Epithelial cell of alveolus of lung (primary cell): ENCODE measurements around the gene RBCK1. TPM values are rescaled to one million over a fixed set of nuclear protein-coding genes. Genes with fewer than 3 reads are reported as not detected.

Experiments used
- total RNA-seq: library from RNA; depleted of rRNA; stranded (reverse); fragments of >200 nt; gene quantifications from 2 replicates; pipeline ENCODE4 v1.2.1, GENCODE V29; 2015

RBCK1 gene
- 115 and 128 TPM in 2 replicates for total RNA-seq

DNA sequence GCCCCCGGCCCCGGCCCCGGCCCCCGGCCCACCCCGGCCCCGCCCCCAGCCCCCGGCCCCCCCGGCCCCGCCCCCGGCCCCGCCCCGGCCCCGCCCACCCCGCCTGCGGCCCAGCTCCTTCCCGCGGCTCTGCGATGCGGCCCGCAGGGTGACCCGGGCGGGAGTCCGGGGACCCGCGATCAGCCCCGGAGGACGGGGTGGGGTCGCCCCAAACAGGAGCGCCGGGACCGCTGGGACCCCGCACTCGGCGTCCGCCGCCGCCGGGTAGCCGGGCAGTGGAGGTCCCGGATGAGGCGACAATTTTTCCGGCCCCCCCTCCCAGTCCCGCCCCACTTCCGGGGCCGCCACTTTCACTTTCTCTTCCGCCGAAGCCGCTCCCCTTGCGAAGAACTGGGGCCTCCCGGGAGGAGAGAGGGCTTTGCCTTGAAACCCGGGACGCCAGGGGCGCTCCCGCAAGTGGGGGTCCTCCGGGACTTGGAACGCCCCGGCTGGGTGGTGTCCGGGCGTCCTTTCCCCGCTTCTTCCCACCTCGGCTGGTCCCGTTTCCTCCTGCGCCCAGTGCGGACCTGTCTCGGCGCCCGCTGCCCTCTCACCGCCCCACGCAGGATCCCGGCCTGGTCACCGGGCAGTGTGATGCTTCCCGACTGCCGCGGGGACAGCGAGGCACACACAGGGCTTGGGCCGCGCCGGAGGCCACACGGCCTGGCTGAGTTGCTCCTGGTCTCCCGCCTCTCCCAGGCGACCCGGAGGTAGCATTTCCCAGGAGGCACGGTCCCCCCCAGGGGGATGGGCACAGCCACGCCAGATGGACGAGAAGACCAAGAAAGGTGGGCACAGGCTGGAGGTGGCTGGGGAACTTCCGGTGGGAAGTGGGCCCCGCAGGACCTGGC, at the start of gene RBCK1:
Gene RBCK1 (plus strand): TSS at position 347 of the 890 bp plus-strand sequence. CDS start 459 bp downstream, at position 806.

DNA sequence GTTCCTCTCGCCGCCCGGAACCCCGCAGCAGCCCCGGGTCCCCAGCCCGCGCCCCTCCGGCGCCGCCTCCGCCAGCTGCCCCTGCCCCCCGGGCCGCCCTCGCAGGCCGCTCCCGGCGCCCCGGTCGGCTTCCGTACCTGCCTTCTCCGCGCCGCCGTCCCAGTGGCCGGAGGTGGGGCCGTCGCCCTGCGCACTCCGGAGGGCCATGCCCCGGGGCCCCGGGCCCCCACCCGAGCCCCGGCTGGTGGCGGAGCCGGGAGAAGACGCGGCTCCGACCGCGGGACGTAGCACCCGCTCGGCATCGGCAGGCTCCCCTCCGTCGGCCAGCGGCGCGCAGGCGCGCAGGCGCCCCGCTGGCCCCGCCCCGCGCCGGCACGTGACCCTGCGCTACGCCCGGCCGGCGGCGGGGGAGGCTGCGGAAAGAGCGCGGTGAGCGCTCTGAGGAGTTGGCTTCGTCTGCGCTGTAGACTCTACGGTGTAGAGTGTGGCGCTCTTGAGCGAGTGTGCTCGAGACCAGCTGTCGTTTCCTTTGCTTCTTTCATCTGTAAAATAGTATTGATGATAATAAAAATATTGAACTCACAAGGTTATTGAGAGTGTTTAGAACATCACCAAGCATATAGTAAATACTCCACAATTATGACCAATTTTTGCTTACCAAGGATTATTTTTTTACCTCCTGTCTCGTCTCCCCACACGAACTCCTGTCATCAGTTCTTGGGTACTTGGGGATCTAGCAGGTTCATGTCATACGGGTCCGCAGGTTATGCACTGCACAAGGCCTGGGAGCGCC, 54.3 kb downstream of the RBCK1 start, which contains the start of gene TBC1D20:
Gene TBC1D20 (minus strand): TSS at position 335 of the 793 bp plus-strand sequence. CDS start 128 bp downstream, at position 207.

Other genes with a start within 250 kb of the RBCK1 start
- gene DEFB128, start 218.6 kb upstream of the RBCK1 start, total RNA-seq = not detected in 2 replicates
- not detected in 2 replicates for gene DEFB129, start 181.0 kb upstream of the RBCK1 start, total RNA-seq
- gene DEFB132, start 150.6 kb upstream of the RBCK1 start, total RNA-seq = not detected in 2 replicates
- gene C20orf96, start 117.5 kb upstream of the RBCK1 start, total RNA-seq = 2.7 and 12.9 TPM in 2 replicates
- 17.6 and 27.9 TPM in 2 replicates for gene ZCCHC3, start 110.7 kb upstream of the RBCK1 start, total RNA-seq
- 11.4 and 12.9 TPM in 2 replicates for gene SOX12, start 82.7 kb upstream of the RBCK1 start, total RNA-seq
- gene NRSN2, start 61.2 kb upstream of the RBCK1 start, total RNA-seq = 66.2 and 69.4 TPM in 2 replicates
- gene TRIB3, start 27.5 kb upstream of the RBCK1 start, total RNA-seq = 34.2 and 202 TPM in 2 replicates
- gene TBC1D20, start 54.2 kb downstream of the RBCK1 start, total RNA-seq = 27.2 and 32.7 TPM in 2 replicates
- 84.4 and 94.3 TPM in 2 replicates for gene CSNK2A1, start 135.5 kb downstream of the RBCK1 start, total RNA-seq
- gene TCF15, start 202.0 kb downstream of the RBCK1 start, total RNA-seq = not detected in 2 replicates
- 47.9 and 70.2 TPM in 2 replicates for gene SRXN1, start 244.9 kb downstream of the RBCK1 start, total RNA-seq